Activated CD4-positive, alpha-beta T cell treated with anti-CD3 and anti-CD28 coated beads, Interleukin-2, amount 50 U/mL, for 4 hours (primary cell): ENCODE results near the gene FGGY.
"Not testable (repeated sequence)": the region's sequence is repeated elsewhere in the genome, so short reads cannot be mapped to it uniquely, and the experiment has no call there.

Experiments used
- DNase-seq, 2 experiments: peaks; one replicate each; pipeline ENCODE4 v3.0.0-alpha.2; 2020

The FGGY gene

DNA sequence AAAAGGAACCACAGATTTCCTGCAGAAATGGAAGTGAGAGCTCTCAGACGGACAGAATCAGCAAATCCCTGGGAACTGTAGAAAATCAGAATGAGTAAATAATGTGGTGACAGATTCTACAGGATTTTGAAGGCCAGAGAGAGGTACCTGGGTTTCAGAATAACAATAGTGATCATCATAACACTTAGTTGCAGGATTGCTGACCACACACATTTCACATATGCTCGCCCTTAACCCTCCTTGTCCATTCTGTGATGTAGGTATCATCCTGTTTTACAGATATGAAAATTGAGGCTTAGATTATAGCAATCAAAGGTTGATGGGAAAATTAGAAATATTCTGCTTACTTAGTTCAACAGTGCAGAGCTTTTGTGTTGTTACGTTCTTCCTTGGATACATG, 419.9 kb downstream of the FGGY start:
- DNase-seq = no peak

DNA sequence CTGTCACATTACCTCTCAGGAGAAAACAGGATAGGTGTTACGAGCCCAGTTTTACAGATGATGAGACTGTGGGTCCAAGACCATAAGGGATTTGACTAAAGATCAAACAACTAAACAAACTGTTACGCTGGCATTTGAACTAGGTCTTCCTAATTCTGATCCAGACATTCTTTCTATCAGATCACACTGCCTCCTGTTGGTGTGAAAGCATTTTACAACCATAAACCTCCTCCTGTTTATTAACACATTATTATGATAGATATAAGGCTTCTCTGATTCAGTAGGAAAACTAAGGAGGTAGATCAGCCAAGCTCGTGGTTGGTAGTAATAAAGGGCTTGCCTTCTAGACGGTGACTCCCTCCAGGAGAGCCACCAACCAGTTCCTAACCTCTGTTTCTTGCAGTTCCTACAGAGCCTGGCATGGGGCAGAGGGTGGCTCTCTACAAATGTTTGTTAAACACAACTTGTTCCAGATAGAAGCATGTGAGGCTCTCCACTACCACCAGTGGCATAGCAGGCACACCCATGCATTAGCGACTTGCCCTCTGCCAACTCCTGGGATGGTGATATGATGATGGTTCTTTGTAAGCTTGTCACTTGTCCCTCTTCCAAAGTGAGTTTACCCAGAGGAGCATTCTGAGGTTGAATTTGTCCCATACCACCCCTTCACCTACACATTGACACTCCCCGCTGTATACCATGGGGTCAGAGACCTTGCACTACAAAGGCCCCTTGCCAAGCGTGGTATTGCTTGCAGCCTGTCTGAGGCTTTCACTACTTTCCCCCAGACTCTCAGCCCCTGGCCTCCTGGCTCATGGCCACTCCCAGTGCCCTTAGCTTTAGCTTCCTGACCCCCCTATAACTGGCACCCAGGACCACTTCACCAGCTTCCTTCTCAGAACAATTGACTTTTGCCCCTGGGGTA, 421.4 kb downstream of the FGGY start:
- no peak for DNase-seq

DNA sequence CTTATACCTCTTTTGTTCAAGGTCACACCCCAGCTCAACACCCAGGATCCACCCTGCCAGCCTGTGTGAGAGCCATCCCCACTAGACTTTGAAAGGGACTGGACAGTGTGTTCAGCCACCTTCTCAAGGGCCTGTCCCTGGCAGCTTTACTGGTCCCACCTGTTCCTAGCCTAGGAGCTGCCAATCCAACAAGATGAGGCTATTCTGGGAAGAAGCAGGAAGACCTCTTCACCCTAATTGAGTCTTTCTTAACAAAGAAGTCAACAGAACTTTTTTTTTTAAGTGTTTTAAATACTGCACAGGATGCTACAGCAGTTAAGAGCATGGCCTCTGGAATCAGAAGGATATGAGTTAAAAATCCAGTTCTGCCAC, 422.1 kb downstream of the FGGY start:
- no peak for DNase-seq

DNA sequence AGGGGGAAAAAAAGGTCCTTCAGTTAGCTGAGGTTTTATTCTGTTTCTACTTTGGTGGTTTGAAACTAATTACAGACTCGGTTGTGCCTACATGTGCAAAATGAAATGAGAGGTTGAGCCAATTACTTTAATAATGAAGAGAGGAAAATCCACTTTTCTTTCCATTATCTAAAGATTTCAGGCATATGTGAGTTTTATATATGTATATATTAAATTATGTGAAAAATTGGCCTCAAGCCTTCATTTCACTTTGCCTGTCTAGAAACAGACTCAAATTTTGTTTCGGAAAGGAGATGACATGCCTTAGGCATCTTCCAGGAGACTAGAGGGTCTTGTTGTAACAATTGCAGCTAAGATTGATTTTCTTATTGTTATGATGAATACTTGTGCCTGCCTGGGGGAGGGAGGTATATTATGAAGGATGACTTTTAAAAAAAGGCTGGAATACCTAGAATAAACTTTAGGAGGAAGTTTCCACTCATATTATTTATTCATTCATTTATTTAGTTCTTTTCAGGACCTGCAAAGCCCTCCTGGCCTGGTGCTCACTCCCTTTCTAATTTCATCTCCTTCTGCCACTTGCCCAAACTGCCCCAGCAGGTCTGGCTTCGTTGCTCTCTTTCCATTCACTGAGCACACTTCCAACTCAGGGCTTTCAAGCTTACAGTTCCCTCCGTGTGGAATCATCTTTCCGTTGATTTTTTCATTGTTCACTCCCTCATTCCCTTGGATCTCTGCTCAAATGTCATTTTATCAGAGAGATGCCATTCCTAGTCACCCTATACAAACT, 423.6 kb downstream of the FGGY start:
- DNase-seq = no peak

DNA sequence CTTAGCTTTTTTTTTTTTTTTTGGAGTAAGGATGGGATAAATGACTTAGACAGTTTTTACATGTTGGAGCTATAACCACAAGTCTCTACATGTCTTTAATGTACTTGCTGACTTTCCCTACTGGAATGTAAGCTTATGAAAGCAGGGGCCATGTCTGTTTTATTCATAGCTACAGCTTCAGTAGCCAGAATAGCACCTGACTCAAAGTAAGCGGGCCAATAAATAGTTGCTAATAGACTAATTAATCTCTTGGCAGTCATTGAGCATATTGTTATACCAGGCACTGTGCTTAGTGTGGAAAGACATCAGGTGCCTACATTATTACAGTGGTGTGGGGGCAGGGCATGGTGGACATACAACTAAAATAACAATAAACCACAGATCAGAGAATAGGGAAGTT, 433.4 kb downstream of the FGGY start:
- no peak for DNase-seq

DNA sequence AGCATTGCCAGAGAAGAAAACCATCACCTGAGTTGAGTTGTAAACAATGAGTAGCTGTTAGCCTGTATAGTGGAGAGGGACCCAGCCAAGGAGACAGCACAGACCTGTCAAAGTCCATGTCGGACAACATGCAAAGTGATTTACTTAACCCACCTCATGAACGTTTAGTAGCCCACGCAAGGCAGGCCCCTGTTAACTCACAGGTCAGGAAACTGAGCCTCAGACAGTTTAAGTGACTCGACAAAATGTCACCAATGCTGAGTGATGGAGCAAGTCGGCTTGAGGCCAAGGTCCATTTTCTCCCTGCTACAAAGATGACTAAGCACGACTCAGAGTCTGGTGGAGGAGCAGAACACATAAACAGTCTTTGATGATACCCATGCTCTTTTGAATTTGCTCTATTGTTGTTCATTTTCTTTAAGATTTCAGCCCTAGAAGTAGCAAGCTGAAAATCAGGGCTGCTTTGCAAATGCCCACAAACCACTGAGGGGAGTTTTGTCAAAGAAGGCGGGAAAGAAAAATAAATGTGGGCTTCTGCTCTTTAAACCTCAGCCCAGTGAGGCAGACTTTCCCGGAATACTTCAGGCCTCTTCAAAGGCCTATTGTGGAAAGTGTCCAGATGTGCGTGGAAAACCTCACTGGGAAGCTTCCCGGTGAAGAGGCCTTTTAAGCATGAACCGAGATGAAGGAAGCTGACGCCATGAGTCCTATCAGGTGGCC, 434.0 kb downstream of the FGGY start:
- no peak for DNase-seq

DNA sequence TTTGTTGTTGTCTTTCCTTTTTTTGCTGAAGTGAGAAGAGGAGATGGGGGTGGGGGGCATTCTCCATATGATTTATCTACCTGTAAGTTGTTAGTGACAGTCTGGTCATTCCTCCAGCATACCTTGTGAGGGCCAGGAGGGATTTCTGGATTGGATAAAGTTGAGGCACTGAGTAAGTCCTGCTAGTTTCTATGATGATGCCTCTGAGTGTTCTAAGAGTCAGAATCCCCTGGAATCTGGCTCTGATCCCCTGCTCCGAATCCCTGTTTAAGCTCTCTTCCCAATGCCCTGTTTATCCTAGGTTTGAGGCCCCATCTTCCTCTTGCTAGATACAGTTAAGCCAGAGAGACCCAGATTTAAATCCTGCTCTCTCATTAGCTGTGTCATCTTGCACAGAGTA, 434.7 kb downstream of the FGGY start:
- no peak for DNase-seq

DNA sequence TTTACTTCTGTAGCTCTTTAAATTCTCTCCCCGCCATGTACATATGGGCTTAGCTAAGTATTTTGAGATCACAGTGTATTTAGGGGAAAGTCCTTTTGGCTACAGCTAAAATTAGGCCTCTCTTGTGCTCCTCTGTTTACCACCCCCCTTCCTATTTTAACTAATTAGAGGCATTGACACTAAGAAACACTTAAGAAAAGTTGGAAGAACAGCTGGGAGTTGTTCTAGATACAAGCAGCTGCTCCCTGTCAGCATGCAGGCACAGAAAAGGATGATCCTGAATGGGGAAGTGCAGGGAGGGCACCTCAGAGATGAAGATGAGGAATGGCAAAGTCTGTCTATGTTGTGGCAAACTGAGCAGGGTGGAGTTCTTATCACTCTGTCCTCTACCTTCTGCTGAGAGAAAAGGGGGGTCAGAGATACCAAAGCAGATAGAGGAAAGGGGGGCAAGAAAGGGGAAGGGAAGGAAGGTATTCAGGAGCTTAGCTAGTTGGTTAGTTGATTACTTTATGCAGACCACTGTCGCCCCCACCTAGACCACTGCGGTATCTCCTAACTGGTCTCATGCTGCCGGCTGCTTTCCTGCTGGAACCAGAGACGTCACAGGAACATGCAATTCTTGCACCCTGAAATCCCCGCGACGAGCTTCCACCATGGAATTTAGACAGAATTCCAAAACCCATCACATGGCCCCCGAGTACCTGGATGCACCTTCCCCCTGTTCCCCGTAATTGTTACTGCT, 435.5 kb downstream of the FGGY start:
- DNase-seq = no peak

DNA sequence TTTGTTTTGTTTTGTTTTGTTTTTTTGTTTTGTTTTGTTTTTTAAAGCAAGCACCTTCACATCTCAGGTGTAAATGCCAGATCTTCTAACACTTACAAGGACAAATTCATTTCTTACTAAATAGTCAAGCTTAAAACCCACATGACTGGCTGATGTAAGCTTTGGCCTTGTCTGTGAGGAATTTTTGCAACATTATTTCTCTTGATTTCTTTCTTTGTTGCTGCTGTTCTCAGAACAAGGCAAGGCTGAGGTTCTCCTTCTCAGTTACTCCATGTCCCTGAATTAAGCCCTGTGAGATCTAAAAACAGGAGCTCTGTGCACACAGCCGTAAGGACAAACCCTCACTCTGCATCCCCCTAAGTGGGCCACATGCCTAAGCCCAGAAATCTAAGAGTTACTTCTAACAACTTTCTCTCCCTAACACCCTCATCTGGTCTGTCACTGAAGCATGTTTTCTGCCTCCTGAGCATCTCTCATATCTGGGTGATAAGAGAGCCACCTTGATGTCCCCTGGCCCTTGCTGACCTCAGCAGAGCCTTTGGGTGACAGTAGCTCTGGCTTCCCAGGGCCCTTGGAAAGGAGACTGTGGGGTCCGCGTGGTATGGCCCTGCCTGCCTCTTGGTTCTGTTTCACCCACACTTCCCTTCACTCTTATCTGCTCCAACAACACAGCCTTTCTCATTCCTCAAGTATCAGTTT, 436.7 kb downstream of the FGGY start:
- DNase-seq = no peak

DNA sequence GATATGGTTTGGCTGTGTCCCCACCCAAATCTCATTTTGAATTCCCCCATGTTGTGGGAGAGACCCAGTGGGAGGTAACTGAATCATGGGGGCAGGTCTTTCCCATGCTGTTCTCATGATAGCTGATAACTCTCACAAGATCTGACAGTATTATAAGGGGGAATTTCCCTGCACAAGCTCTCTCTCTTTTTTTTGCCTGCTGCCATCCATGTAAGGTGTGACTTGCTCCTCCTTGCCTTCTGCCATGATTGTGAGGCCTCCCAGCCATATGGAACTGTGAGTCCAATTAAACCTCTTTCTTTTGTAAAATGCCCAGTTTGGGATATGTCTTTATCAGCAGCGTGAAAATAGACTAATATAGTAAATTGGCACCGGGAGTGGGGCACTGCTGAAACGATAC, 439.0 kb downstream of the FGGY start:
- not testable (repeated sequence) for DNase-seq

DNA sequence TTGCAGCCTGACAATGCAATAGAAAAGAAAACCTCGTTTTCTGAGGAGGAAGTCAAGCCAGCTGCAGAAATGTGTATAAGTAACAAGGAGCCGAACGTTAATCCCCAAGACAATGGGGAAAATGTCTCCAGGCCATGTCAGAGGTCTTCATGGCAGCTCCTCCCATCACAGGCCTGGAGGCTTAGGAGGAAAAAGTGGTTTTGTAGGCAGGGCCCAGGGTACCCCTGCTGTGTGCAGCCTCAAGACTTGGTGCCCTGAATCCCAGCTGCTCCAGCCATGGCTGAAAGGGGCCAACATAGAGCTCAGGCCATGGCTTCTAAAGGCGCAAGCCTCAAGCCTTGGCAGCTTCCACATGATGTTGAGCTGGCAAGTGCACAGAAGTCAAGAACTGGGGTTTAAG, 439.9 kb downstream of the FGGY start:
- no peak for DNase-seq

DNA sequence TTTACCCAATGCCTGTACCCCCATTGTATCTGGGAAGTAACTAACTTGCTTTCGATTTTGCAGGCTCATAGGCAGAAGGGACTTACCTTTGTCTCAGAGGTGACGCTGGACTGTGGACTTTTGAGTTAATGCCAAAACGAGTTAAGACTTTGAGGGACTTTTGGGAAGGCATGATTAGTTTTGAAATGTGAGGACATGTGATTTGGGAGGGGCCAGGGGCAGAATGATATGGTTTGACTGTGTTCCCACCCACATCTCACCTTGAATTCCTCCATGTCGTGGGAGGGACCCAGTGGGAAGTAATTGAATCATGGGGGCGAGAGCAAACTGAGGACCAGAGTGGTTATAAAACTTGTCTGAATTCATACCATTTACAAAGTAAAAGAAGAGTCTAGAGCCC, 440.7 kb downstream of the FGGY start:
- no peak for DNase-seq

DNA sequence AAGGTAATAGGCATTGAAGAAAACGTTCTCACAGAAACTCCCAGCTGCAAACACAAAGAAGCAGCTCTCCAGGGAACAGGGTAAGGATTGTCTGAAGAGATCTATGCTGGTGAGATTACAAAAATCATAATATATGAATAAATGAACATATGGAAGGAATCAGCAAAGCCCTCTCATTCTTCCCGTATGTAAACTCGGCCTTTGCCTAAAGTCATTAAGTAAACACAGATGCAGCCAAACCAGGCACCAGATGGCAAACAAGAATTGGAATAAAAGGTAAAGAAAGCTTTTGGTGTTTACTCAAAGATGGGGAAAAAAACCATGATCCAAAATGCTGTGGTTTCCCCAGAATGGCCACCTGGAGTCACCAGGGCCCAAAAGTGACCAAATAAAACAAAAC, 441.3 kb downstream of the FGGY start:
- no peak for DNase-seq

DNA sequence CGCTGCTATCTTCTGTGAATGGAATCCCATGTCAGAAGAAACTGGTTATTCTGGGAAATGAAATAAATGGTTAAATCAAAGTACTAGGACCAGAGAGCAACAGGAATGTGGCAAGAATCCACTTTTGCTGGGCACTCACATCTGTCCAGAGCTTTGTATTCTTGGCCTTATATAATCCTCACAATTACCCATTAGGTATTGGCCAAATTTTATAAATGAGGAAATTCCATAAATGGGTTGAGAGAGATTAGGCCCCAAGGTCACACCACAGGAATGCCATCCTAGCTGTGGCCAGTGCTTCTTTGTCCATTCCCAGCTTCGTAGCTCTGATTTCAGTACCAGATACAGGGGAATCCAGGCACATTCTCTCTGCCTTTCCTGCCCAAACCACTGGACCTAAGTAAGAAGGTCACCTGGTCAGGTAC, 441.7 kb downstream of the FGGY start:
- no peak for DNase-seq

DNA sequence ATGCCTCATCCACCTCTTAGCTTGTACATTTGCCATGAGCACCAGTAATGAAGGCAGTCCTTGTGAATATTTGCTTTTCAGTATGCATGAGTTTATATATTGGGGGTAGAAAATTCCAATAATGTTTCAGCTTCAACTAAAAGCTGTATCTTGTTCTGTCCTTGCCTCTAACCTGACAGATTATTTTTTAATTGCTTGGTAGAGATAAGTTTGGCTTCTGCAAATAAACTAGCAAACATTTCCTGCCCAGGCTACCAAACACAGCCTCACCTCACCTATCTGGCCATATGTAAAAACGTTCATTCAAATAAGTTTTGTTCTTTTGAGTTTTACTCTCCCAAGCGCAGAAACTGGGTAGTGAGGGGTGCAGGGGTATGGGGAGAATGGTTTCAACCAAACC, 442.2 kb downstream of the FGGY start:
- DNase-seq = no peak

DNA sequence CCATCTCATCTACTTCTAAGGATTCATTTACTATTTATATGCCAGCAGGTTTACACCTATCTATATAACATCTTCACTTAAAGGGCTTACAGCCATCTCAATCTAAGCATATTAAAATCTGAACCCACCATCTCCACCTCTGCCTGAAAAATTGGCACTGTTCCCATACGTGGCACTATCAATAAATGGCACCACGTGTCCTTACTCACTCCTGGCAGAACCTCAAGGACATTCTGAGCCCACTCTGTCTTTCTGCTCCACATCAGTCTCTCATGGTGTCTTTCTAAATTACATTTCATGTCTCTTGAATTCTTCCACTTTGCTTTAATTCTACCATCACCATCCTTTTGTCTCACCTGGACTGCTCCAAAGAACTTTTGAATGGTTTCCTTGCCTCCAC, 445.6 kb downstream of the FGGY start:
- DNase-seq = no peak

DNA sequence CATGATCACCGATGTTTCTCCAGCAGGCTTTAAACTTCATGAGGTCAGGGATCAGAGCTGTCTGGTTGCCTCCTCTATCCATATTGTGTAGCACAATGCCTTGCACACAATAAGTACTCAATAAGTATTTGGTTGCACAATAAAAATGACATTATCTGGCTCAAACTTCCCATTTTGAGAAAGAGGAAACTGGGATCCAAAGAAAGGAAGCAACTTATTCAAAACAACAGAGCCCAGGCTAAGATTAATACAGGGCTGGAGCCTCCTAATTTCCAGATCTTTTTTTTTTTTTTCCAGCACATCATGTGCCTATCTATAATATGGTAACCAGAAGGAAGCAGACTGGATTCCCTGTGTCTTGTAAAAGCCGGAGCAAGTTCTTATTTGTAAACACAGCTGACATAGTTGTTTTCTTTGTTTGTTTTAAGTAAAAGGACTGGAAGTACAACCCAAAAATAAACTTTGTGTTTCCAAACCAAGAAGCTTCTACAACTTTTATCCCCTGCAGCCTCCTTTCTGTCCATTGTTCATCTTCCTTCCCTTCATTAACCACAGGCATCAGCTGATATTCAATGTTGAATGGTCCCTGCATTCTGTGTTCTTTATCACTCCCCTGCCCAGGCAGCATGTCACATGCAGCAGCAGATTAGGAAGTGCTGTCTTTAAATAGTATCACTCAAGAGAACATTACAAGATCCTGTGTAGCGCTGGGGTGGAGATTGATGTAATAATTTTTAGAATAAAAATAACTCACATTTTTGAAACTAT, 446.6 kb downstream of the FGGY start:
- no peak for DNase-seq

DNA sequence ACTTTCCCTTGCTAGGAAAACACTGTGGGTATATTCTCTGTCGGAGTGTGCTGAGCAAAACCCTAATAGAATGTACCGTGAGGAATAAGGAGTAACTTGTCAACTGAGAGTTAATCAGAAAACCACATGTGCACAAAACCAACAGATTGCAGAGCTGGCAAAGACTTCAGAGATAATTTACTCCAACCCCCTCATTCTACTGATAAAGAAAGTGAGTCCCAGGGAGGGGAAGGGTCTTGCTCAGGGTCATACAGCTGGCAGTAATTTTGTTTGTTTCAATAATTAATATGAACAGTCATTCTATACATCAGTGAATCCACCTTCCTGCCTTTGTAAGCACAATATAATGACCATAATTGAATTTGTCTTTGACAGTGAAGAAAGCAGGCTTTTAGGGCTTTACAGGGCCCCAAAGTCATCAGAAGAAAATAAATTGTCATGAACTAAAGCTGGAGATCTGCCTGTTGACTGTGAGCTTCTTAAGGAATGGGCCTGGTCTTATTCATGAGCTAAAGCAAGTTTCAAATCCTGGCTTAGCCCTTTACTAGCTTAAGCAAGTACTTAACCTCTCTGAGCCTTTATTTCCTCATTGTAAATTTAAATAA, 450.6 kb downstream of the FGGY start:
- no peak for DNase-seq

DNA sequence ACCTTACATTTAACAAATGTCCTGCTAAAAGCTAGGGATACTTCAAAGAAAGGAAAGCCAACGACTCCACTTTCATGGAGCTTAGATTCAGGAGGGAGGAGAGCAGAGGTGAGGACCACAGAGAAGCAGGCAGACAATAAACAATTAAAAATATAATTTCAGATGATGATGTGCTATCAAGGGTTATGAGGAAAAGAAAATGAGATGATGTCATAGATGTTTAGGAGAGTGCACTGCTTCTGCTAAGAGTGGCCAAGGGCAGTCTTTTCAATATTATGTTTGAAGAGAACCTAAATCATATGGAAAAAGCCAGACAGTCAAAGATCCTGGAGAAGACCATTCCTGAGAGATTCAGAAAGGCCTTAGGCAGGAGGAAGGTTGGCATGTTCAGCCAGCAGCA, 451.2 kb downstream of the FGGY start:
- DNase-seq = no peak

DNA sequence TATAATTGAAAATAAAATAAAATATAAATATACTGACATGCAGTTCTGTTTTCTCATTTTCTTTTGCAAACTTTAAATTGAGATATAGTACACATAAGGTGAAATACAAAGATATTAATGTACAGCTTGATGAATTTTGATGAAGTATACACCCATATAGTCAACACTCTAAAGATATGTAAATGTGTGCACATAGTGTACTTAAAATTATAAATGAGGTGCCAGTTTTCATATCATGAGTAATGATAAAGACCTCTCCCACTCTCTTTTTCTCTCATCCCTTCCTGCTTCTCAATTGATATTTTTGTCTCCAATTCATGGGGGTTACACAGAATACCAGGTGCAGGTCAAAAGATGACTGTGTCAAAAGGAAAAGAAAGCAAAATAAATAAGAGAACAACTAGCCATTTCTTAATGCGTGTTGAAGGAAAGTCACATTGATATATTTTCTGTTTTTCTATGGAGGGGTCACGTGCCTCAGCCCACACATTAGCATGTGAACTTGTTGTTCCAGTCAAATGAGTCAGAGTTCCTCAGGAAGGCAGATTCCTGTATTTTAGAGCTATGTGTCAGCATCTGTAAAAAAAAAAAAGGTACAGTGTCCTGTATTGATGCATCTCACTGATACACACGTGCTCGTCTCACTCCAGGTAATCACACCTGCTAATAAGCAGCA, 453.6 kb downstream of the FGGY start:
- DNase-seq = no peak
